Measurements from ENCODE around the gene SEC61B. TPM values are rescaled to one million over a fixed set of nuclear protein-coding genes. Genes with fewer than 3 reads are reported as not detected.
A peak's percentile ranks its signal among the peaks of the same experiment; 100 is the strongest.

SEC61B gene
- total and polyA plus RNA-seq, 9 of the 15 experiments (the other 6 are each of a cell fraction or from before 2014, with no cell fraction given), result 57.8 to 262 (median 172) TPM

- peak; percentile 71; the same call in 1 of the 2 replicates for TF ChIP-seq ZNF395 (CRISPR knock-in tag; IDR thresholded peaks at IDR 0.05)
- no peak for TF ChIP-seq ARHGAP35 (IDR thresholded peaks at IDR 0.05; ENCODE audit: partially characterized antibody)
- TF ChIP-seq ZNF143 (CRISPR knock-in tag; IDR thresholded peaks at IDR 0.05), result 0 out of 2 replicates have a peak, but pooled peaks have one; percentile 24
- TF ChIP-seq MECOM (CRISPR knock-in tag; IDR thresholded peaks at IDR 0.05), result 0 out of 2 replicates have a peak, but pooled peaks have one; percentile 30
- TF ChIP-seq USF1 (CRISPR knock-in tag; IDR thresholded peaks at IDR 0.05), result peak; percentile 70
- 0 out of 2 replicates have a peak, but pooled peaks have one; percentile 41 for TF ChIP-seq E2F3 (CRISPR knock-in tag; IDR thresholded peaks at IDR 0.05)
- TF ChIP-seq DEAF1 (CRISPR knock-in tag; IDR thresholded peaks at IDR 0.05), result no peak
- TF ChIP-seq NR4A1 (CRISPR knock-in tag; IDR thresholded peaks at IDR 0.05), result no peak
- TF ChIP-seq NR4A1 (tag; IDR thresholded peaks at IDR 0.05), result peak; percentile 86
- TF ChIP-seq ARID4B (CRISPR knock-in tag; IDR thresholded peaks at IDR 0.05), result no peak
- TF ChIP-seq CUX1 (CRISPR knock-in tag; IDR thresholded peaks at IDR 0.05), result peak; percentile 67; the same call in 1 of the 2 replicates
- peak; percentile 10 for TF ChIP-seq NFYB (IDR thresholded peaks at IDR 0.05; ENCODE audit: extremely low read depth, insufficient read length)
Measured at GRCh38 chr9:99259231-99259918, 37.3 kb downstream of the SEC61B start (continued).
